Epithelial cell of esophagus (primary cell): ENCODE results near the gene C1QTNF6.
A peak's percentile ranks its signal among the peaks of the same experiment; 100 is the strongest.

Experiments used
- DNase-seq: peaks from one replicate; pipeline ENCODE4 v3.0.0; 2010; ENCODE audit warnings: low read depth
- H3K4me3 ChIP-seq: 2 replicates; pipeline ENCODE4 v1.5.1; 2011; ENCODE audit warnings: mild to moderate bottlenecking, low read length, control low read depth
- CTCF ChIP-seq: IDR thresholded peaks from 2 replicates; pipeline ENCODE4 v1.5.1; 2011; ENCODE audit warnings: low read depth, mild to moderate bottlenecking, low read length, control low read depth, inconsistent platforms; ENCODE audit not compliant: insufficient read depth; ENCODE audit errors: missing control alignments

C1QTNF6 gene

GRCh38 chr22:37154925-37155712 lies 32.9 kb downstream of the C1QTNF6 start:
- no peak overlapping the region for H3K4me3 ChIP-seq
- TF ChIP-seq CTCF, result no peak
- peak; percentile 38 for DNase-seq

- TF ChIP-seq CTCF, result no peak
- H3K4me3 ChIP-seq, result no peak overlapping the region
- DNase-seq, result no peak
These were observed 34.1 kb downstream of the C1QTNF6 start for GRCh38 chr22:37153901-37154300.

GRCh38 chr22:37151401-37151800 lies 36.6 kb downstream of the C1QTNF6 start:
- H3K4me3 ChIP-seq, result no peak overlapping the region
- TF ChIP-seq CTCF, result no peak
- DNase-seq, result no peak

GRCh38 chr22:37150701-37151100 lies 37.3 kb downstream of the C1QTNF6 start:
- DNase-seq, result no peak
- H3K4me3 ChIP-seq, result no peak overlapping the region
- no peak for TF ChIP-seq CTCF

- no peak overlapping the region for H3K4me3 ChIP-seq
- no peak for DNase-seq
- no peak for TF ChIP-seq CTCF
These were observed 39.0 kb downstream of the C1QTNF6 start for GRCh38 chr22:37148742-37149665.

- no peak overlapping the region for H3K4me3 ChIP-seq
- TF ChIP-seq CTCF, result no peak
- DNase-seq, result no peak
These were observed 39.9 kb downstream of the C1QTNF6 start for GRCh38 chr22:37148031-37148651.
